HG03378 (cell line): Measurements from ENCODE around the gene FOXO3.
A peak's percentile ranks its signal among the peaks of the same experiment; 100 is the strongest.

Experiments
- ATAC-seq: cut with Tn5 transposase; IDR thresholded peaks from one replicate; pipeline ENCODE4 v1.9.1; 2021; ENCODE audit warnings: mild to moderate bottlenecking, moderate library complexity; ENCODE audit not compliant: unreplicated experiment

Gene FOXO3

GRCh38 chr6:108574457-108575141 is 13.9 kb downstream of the FOXO3 start:
- ATAC-seq, result no peak

- no peak for ATAC-seq
Observed at GRCh38 chr6:108575905-108576494, 15.3 kb downstream of the FOXO3 start.

DNA sequence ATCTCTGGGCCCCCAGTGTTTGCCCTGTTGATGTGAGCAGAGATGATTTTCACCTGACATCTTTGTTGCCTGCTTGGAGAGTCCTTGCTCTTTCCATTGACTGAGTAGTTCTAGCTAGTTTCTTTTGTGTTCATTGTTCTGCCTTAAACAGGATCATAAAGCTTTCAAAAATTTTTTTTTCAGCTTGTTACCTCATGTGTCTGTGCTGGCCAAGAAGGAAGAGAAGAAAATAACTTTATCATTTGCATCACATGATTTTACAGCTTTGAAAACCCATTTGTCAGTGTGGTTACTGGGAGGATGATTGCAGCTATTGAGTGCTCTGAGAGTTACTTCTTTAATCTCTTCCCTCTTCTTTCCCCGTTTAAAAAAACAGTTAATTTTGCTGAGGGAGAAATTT is 16.0 kb downstream of the FOXO3 start:
- no peak for ATAC-seq

GRCh38 chr6:108578166-108578565 is 17.4 kb downstream of the FOXO3 start:
- no peak for ATAC-seq

GRCh38 chr6:108578595-108579327 is 18.0 kb downstream of the FOXO3 start:
- no peak for ATAC-seq

DNA sequence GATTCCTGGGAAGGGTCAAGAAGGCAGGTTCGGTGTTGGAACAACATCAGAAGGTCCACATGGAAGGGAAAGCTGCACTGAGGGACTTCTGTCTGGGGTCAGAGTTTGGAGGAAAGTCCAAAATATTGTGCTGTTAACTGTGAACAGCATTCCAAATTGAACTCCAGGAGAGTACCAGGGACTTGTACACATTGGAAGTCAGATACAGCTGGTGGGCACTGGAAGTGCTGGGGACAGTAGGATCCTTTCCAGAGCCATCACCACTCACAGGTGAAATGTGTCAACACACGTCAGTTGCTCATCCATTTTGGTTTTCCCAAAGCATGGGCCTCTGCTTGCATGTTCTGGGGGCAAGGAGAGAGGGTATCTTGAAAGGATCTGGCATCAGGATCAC is 18.6 kb downstream of the FOXO3 start:
- ATAC-seq, result no peak

DNA sequence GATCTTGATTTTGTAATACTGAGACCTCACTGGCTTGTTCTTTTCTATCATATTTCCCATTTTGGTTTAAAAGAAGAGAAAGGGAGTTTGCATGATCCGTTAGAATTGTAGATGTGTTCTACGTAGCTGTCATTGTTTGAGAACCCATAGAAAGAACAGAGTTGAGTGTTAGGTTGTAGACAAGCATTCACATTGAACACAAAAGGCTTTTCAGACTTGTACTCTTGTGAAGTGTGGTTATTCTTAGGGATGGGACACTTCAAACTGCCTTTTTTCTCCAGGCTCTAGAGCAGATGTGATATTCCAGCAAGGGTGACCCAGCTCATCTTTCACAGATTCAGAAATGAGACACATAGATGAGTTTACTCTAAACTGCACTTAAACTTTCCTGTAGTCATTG is 19.9 kb downstream of the FOXO3 start:
- ATAC-seq, result no peak

DNA sequence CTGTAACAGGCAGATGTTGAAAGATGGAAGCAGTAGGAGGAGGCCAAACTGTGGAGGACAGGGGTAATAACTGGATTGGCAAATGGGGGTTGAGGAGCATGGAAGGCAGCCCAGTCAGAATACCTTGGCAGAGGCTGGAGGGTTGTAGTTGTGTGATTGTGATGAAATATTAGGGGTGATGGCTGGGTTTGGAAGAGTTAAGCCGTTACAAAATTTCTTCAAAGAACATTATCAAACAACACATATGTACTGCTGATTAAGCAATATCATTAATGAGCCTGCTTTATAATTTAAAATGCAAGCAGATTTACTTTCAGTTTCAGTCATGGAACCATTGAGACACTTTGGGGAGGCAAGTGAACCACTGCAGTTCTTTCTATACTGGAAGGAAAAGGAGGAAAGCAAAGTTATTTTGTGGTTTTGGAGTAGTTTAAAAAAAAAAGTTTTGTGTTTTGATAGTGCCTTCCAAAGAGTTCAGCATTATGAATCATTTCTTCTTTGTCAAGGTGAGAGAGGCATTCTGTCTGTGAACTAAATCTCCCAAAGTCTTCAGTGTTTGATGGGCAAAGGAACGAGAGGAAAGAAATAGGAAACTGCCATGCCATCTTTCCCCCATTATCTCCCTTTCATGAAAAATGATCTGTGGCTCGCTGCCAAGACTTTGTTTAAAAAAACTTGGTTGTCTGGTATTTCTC is 20.7 kb downstream of the FOXO3 start:
- no peak for ATAC-seq

GRCh38 chr6:108581932-108582475 is 21.3 kb downstream of the FOXO3 start:
- ATAC-seq, result no peak

GRCh38 chr6:108582618-108583017 is 21.9 kb downstream of the FOXO3 start:
- no peak for ATAC-seq

DNA sequence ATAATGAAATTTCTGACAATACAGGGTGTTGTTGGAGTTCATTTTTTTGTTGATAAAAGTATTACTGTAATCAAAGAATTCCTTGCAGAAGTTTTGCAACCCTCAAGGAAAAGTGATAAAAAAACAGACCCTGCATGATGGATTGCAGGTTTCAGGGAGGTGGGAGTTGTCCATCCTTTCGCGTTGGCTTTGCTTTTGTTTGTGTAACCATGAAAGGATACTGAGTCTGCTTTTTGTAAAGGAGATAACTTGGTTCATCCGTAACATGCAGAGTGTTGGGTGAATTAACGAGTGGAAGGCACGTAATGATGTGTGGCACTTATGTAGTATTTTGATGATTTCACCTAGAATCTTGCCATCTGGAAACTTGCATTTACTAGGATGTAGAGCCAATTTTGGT is 23.6 kb downstream of the FOXO3 start:
- ATAC-seq, result no peak

- ATAC-seq, result no peak
Observed at GRCh38 chr6:108585359-108585758, 24.6 kb downstream of the FOXO3 start.

DNA sequence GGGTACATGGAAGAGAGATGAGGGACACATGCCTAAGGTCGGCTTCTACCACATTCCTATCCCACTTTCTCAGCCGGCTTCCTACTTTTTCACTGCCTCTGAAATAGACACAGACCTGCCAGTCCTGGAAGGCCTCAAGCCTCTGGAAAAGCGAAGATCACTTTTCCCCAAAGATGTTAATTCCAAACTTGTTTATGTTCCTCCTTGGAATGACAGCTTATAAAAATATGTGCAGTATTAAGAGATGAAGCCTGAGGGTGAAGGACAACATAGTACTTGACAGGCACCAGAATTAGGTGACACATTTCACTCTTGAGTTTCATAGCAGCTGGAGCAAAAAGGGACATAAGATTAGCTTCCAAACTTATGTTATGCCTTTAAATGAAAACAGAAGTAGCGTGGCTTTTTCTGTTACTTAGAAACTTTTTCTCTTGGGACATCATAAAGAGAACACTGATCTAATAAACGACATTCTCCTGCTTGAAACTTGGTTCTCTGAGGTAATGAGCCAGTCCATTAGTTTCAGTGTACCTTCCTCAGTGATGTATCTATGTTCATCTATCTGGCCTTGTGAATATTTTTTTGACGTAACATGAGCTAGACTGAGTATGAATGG is 25.3 kb downstream of the FOXO3 start:
- no peak for ATAC-seq

GRCh38 chr6:108587258-108588059 is 26.7 kb downstream of the FOXO3 start:
- no peak for ATAC-seq

DNA sequence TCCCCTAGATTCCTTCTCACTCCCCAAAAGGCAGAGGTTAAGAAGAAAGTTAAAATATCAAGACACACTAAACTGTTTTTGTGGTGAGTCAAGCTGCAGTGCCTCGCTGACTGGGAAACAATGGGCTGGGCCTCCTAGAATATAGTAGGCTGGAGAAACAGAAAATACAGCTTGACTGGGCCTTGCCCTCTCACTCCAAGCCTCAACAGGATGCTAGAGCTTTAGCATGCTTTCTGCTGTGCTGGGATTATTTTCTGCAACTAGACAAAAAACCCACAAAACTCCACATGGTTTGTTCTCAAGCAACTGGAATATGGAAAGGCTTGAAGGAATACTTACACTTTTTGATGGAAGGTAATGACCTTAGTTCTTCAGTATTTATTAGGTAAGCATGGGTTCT is 27.9 kb downstream of the FOXO3 start:
- no peak for ATAC-seq

GRCh38 chr6:108589244-108589791 is 28.6 kb downstream of the FOXO3 start:
- no peak for ATAC-seq

- ATAC-seq, result no peak
Observed at GRCh38 chr6:108591040-108591816, 30.5 kb downstream of the FOXO3 start.

DNA sequence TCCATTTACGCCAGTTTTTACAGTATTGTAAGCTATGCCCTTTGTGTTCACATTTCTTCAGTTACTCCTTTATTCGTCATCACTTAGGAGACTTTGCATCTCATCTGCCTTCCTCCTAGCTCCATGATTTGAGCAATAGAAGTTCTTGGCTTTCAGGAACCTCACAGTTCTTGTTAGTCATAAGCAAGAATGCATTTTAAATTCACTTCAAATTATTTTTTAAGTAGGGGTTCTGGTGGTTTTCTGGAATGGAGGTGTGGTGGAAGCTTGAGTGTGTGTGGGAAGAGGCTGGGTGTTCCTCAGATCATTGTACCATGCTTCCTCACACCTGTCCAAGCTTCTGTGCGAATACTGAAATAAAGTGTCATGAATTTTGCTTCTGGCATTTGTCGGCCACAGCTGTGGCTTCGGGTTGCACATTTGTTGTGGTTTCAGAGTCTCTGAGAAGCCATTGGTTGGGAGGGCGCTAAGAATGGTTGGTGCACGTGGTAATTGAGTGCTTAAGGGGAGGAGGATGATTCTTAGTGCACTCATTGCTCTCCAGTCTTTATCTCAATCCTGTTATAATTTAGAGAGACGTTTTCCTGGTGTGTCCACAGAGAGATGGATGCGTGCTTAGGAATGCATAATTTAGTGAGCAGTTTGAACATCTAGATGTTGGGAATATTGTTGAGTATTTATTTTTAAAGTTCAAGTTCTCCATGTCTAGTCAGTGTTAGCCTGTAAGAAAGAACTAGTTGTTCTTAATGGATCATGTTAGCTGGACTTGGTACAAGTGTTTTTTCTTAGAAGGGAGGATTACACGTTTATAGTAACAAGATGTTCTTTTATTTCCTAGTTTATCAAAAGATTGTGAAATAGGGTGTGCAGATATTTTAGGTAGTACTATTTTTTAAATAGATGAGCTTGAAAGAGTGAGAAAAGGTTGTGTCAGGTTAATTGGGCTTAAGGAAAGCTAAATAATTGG is 31.9 kb downstream of the FOXO3 start:
- ATAC-seq, result peak; percentile 87
